Vagina (tissue), 2 donors: ENCODE data around the gene SPTLC3.

Experiments
- CTCF ChIP-seq, 3 experiments: fragments of 450-650 bp in 2 of 3; fragments of 200-600 bp in 1 of 3; sonication (generic) in 1 of 3; IDR thresholded peaks; one replicate each; pipeline ENCODE4 v1.5.1; 2017 to 2019; ENCODE audit warnings: antibody characterized with exemption in 3 of 3, mild to moderate bottlenecking in 2 of 3, moderate library complexity in 2 of 3
- POLR2AphosphoS5 ChIP-seq, 2 donors: sonication (generic); formaldehyde crosslinking; IDR thresholded peaks; one replicate each; pipeline ENCODE4 v1.9.0; 2017; ENCODE audit warnings: antibody characterized with exemption in 2 of 2, mild to moderate bottlenecking in 2 of 2, low read depth in 1 of 2; ENCODE audit not compliant: insufficient read depth in 1 of 2

DNA sequence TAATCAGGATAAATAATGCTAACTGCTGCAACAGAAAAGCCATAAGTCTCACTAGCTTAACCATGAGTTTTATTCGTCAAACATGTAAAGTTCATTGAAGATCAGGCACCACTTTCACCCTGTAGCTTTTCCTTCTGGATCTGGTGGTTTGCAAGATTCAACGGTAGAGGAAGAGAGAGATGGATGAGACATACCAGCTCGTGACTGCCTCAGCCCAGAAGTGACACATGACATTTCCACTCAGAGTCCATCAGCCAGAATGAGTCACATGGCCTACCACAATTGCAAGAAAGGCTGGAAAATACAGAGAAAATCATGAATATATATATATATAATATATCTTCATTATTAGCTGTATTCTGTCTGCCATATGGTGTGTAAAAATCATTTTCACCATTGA is 29.0 kb downstream of the SPTLC3 start:
- TF ChIP-seq CTCF (IDR thresholded peaks at IDR 0.05), result no peak
- no peak for TF ChIP-seq POLR2AphosphoS5 (IDR thresholded peaks at IDR 0.05; ENCODE audit: insufficient read depth in 1 of 2, low read depth in 1 of 2)
